ENCODE measurements around the gene IRX3. TPM values are rescaled to one million over a fixed set of nuclear protein-coding genes. Genes with fewer than 3 reads are reported as not detected.

Gene IRX3
- total and polyA plus RNA-seq, 10 of the 15 experiments (the other 5 are each of a cell fraction or from before 2014, with no cell fraction given) = 0.05 TPM; not detected in 9

GRCh38 chr16:54280751-54281150 is 5.8 kb downstream of the IRX3 start (continued):
- TF ChIP-seq, protein P1, sequence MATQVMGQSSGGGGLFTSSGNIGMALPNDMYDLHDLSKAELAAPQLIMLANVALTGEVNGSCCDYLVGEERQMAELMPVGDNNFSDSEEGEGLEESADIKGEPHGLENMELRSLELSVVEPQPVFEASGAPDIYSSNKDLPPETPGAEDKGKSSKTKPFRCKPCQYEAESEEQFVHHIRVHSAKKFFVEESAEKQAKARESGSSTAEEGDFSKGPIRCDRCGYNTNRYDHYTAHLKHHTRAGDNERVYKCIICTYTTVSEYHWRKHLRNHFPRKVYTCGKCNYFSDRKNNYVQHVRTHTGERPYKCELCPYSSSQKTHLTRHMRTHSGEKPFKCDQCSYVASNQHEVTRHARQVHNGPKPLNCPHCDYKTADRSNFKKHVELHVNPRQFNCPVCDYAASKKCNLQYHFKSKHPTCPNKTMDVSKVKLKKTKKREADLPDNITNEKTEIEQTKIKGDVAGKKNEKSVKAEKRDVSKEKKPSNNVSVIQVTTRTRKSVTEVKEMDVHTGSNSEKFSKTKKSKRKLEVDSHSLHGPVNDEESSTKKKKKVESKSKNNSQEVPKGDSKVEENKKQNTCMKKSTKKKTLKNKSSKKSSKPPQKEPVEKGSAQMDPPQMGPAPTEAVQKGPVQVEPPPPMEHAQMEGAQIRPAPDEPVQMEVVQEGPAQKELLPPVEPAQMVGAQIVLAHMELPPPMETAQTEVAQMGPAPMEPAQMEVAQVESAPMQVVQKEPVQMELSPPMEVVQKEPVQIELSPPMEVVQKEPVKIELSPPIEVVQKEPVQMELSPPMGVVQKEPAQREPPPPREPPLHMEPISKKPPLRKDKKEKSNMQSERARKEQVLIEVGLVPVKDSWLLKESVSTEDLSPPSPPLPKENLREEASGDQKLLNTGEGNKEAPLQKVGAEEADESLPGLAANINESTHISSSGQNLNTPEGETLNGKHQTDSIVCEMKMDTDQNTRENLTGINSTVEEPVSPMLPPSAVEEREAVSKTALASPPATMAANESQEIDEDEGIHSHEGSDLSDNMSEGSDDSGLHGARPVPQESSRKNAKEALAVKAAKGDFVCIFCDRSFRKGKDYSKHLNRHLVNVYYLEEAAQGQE (IDR thresholded peaks at IDR 0.05; ENCODE audit: low read depth, low read length) = no peak
- TF ChIP-seq SMAD1 (IDR thresholded peaks at IDR 0.05; ENCODE audit: low read depth, partially characterized antibody) = no peak
- no peak for TF ChIP-seq TAF1 (IDR thresholded peaks at IDR 0.05; ENCODE audit: borderline replicate concordance, low read depth, low read length)

- ChIA-PET RAD21 (ENCODE audit: unreplicated experiment) (no interaction called here), POLR2A (no interaction called here), CTCF (no interaction called here), SMC1A (ENCODE audit: uncharacterized antibody, unreplicated experiment) (interaction anchor here (0.8 kb wide), 1 partner anchor 504 kb away, joined by 3 read pairs; no protein-coding TSS in a partner anchor)
- Histone ChIP-seq H2AFZ (ENCODE audit: control insufficient read depth, low read depth, low read length) (no peak overlapping the region), H3K36me3 (ENCODE audit: control insufficient read depth in 2 of 2, insufficient read depth in 2 of 2, low read length in 1 of 2) (no peaks in the 10 kb centered on the region), H3K27me3 (replicated peaks in 1 of 2; ENCODE audit: control insufficient read depth in 2 of 2, insufficient read depth in 2 of 2, low read length in 1 of 2) (peaks cover 4 to 6% of the 10 kb centered on the region in 2 experiments; a peak in 3 of 4 replicates), H3K4me2 (ENCODE audit: control insufficient read depth, insufficient read depth) (no peak overlapping the region), H3K4me3 (no peak overlapping the region), H3K9ac (ENCODE audit: control insufficient read depth, insufficient read depth, low read length) (no peak overlapping the region), H3K9me3 (replicated peaks; ENCODE audit: control insufficient read depth, insufficient read depth, low read length) (no peaks in the 10 kb centered on the region), H3K79me2 (ENCODE audit: control insufficient read depth, insufficient read depth, low read length) (no peaks in the 10 kb centered on the region), H3K27ac (ENCODE audit: control insufficient read depth, insufficient read depth) (no peak overlapping the region), H4K20me1 (ENCODE audit: control insufficient read depth, insufficient read depth) (no peaks in the 10 kb centered on the region), H3K4me1 (ENCODE audit: control insufficient read depth, insufficient read depth, low read length) (no peaks in the 10 kb centered on the region)
- BruUV-seq (replicated peaks) = no TSS peak
- ATAC-seq = no peak
- no peak for FAIRE-seq
- WGBS (ENCODE audit: insufficient coverage, insufficient replicate concordance, low lambda C conversion rate, missing lambda C conversion rate) = 31% methylated on average over 17 of the region's 17 CpGs
- intact Hi-C loops (cut with micrococcal nuclease; ENCODE audit: unreplicated experiment) (loop anchor here (5.0 kb wide), 1 partner anchor 331 kb away; no protein-coding TSS in a partner anchor), in situ Hi-C loops (cut with MboI) (no loop called here)
- no peak for DNase-seq (ENCODE audit: low read depth, low spot score)
- TF ChIP-seq TCF7 (IDR thresholded peaks at IDR 0.05; ENCODE audit: borderline replicate concordance) (no peak), HDAC2 (IDR thresholded peaks at IDR 0.05) (no peak), SREBF1 (IDR thresholded peaks at IDR 0.05; ENCODE audit: low read length) (no peak), CHD4 (IDR thresholded peaks at IDR 0.05) (no peak), E2F8 (IDR thresholded peaks at IDR 0.05; ENCODE audit: low read depth, partially characterized antibody) (no peak)
These were observed 8.5 kb downstream of the IRX3 start for GRCh38 chr16:54277845-54278703.

All from GM12878 (cell line).